ENCODE data around the gene C20orf144.

Gene C20orf144

GRCh38 chr20:33653218-33653899 lies 8.8 kb upstream of the C20orf144 start:
- Mint-ChIP-seq H3K27me3 (no peaks in the 10 kb centered on the region), H3K4me1 (ENCODE audit: low read depth in 2 of 2) (peaks cover 6 to 7% of the 10 kb centered on the region in 2 donors), H3K4me3 (no peak overlapping the region), H3K27ac (peak overlapping the region in 1 of 2 donors; percentile 44), H3K36me3 (ENCODE audit: insufficient read depth) (no peaks in the 10 kb centered on the region), H3K9me3 (no peaks in the 10 kb centered on the region)
- DNase-seq, result peak; percentile 21 to 51 (median 33)
- ATAC-seq (replicated peaks), result peak; percentile 74

DNA sequence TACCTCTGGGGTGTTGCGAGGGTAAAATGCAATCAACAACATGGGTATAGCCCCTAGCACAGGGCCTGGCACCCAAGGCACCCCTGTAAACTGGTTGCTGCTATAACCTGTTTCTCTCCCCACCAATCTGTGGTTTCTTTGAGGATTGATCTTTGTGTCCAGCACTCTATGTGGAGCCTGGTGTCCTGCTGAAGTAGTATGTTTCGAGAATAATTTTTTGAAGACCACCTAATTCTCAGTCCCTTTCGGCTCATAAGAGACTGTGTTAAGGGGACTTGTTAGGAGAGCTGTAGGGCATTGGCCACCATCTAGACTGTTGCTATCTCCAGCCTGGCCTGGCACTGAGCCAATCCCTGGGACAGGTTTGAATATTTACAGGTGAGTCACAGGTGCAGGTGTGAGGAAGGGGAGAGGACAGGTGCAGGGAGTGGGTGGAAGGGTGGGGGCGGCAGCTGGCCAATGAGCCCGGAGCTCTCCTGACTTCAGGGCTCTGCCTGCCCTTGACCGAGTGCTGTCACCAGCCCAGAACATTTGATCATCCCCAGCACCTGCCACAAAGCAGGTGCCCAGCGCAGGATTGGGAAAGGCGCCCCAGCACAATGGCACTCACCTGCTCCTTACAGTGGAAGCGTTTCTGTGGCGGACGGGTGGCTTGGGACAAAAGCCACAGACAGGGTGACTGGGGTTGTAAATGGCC lies 8.1 kb upstream of the C20orf144 start:
- Mint-ChIP-seq H3K9me3 (no peaks in the 10 kb centered on the region), H3K27me3 (no peaks in the 10 kb centered on the region), H3K27ac (no peak overlapping the region), H3K4me3 (no peak overlapping the region), H3K4me1 (ENCODE audit: low read depth in 2 of 2) (peaks cover 6 to 7% of the 10 kb centered on the region in 2 donors), H3K36me3 (ENCODE audit: insufficient read depth) (no peaks in the 10 kb centered on the region)
- no peak for ATAC-seq (replicated peaks)
- DNase-seq, result no peak

GRCh38 chr20:33654680-33655161 lies 7.4 kb upstream of the C20orf144 start:
- Mint-ChIP-seq H3K27ac (no peak overlapping the region), H3K27me3 (no peaks in the 10 kb centered on the region), H3K4me3 (no peak overlapping the region), H3K9me3 (no peaks in the 10 kb centered on the region), H3K36me3 (ENCODE audit: insufficient read depth) (no peaks in the 10 kb centered on the region), H3K4me1 (ENCODE audit: low read depth in 2 of 2) (peaks cover 6 to 7% of the 10 kb centered on the region in 2 donors)
- DNase-seq (no peak), ATAC-seq (replicated peaks) (no peak)

GRCh38 chr20:33655164-33655563 lies 7.0 kb upstream of the C20orf144 start:
- Mint-ChIP-seq H3K27ac (no peak overlapping the region), H3K4me3 (no peak overlapping the region), H3K36me3 (ENCODE audit: insufficient read depth) (no peaks in the 10 kb centered on the region), H3K9me3 (no peaks in the 10 kb centered on the region), H3K4me1 (ENCODE audit: low read depth in 2 of 2) (peaks cover 6 to 7% of the 10 kb centered on the region in 2 donors), H3K27me3 (no peaks in the 10 kb centered on the region)
- DNase-seq (no peak), ATAC-seq (replicated peaks) (no peak)

- no peak overlapping the region for H3K4me3 Mint-ChIP-seq
- no peaks in the 10 kb centered on the region for H3K9me3 Mint-ChIP-seq
- H3K4me1 Mint-ChIP-seq (ENCODE audit: low read depth in 2 of 2), result peaks cover 6 to 7% of the 10 kb centered on the region in 2 donors
- DNase-seq, result no peak
- H3K36me3 Mint-ChIP-seq (ENCODE audit: insufficient read depth), result no peaks in the 10 kb centered on the region
- no peaks in the 10 kb centered on the region for H3K27me3 Mint-ChIP-seq
- no peak overlapping the region for H3K27ac Mint-ChIP-seq
- ATAC-seq (replicated peaks), result no peak
Measured at GRCh38 chr20:33656010-33656782, 5.9 kb upstream of the C20orf144 start.

GRCh38 chr20:33656783-33657703 lies 5.1 kb upstream of the C20orf144 start:
- H3K4me1 Mint-ChIP-seq (ENCODE audit: low read depth in 2 of 2), result peaks cover 6 to 7% of the 10 kb centered on the region in 2 donors
- no peak for DNase-seq
- H3K27ac Mint-ChIP-seq, result no peak overlapping the region
- ATAC-seq (replicated peaks), result no peak
- H3K27me3 Mint-ChIP-seq, result no peaks in the 10 kb centered on the region
- no peaks in the 10 kb centered on the region for H3K36me3 Mint-ChIP-seq (ENCODE audit: insufficient read depth)
- H3K4me3 Mint-ChIP-seq, result no peak overlapping the region
- H3K9me3 Mint-ChIP-seq, result no peaks in the 10 kb centered on the region

- Mint-ChIP-seq H3K9me3 (no peaks in the 10 kb centered on the region), H3K27ac (no peak overlapping the region), H3K4me3 (no peak overlapping the region), H3K27me3 (no peaks in the 10 kb centered on the region), H3K4me1 (ENCODE audit: low read depth in 2 of 2) (peaks cover 7 to 9% of the 10 kb centered on the region in 2 donors), H3K36me3 (ENCODE audit: insufficient read depth) (no peaks in the 10 kb centered on the region)
- ATAC-seq (replicated peaks) (no peak), DNase-seq (no peak)
Measured at GRCh38 chr20:33657704-33658095, 4.4 kb upstream of the C20orf144 start.

GRCh38 chr20:33658510-33658909 lies 3.6 kb upstream of the C20orf144 start:
- Mint-ChIP-seq H3K4me3 (no peak overlapping the region), H3K36me3 (ENCODE audit: insufficient read depth) (no peaks in the 10 kb centered on the region), H3K27ac (no peak overlapping the region), H3K9me3 (no peaks in the 10 kb centered on the region), H3K27me3 (no peaks in the 10 kb centered on the region), H3K4me1 (ENCODE audit: low read depth in 2 of 2) (peaks cover 6 to 7% of the 10 kb centered on the region in 2 donors)
- no peak for ATAC-seq (replicated peaks)
- no peak for DNase-seq

DNA sequence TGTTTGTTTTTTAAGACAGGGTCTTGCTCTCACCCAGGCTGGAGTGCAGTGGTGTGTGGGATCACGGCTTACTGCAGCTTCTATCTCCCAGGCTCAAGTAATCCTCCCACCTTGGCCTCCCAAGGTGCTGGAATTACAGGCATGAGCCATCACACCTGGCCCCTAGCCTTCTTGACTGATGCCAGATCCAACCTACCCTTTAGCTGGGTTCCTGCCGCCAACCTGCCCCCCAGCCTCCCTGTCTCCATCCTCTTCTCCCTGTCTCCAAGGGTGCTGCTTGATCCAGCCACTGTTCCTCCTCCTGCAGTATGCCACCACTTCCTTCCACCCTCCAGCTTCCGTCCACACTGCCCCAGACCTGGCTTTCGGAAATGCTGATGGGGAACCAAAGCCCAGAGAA lies 3.2 kb upstream of the C20orf144 start:
- no peak overlapping the region for H3K27ac Mint-ChIP-seq
- no peaks in the 10 kb centered on the region for H3K9me3 Mint-ChIP-seq
- DNase-seq, result no peak
- no peak overlapping the region for H3K4me3 Mint-ChIP-seq
- no peaks in the 10 kb centered on the region for H3K27me3 Mint-ChIP-seq
- no peaks in the 10 kb centered on the region for H3K36me3 Mint-ChIP-seq (ENCODE audit: insufficient read depth)
- ATAC-seq (replicated peaks), result no peak
- H3K4me1 Mint-ChIP-seq (ENCODE audit: low read depth in 2 of 2), result peaks cover 6% of the 10 kb centered on the region in 2 donors

- DNase-seq, result no peak
- no peak for ATAC-seq (replicated peaks)
Measured at GRCh38 chr20:33659341-33660034, 2.6 kb upstream of the C20orf144 start.

DNA sequence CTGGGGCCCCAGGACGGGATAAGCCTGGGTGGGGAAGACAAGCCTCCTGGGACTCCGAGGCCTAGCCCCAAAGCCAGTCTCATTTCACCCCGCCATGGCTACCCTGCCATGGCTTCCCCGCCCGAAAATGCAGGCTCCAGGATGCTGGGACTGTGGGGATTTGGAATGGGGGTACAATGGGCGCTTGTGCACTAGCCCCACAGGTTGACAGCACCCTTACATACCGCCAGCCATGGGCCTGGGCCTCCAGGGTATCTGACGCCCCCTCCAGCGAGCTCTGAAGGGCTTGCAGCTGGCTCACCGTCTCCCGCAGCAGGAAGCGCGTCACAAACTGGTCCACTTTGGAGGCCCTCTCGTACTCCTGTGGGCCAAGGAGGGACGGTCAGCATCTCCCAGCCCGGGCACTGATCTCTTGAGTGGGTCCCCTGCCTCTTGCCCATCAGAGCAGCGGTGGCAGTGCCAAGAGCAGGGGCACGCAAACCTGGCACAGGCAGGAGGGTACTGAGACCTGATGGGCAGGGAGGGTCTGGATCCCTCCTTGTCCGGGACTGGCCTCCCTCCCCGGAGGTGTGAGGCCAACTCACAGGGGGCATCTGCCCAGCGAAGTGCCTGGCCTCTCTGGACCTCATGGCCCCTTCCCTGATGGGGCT lies 2.0 kb upstream of the C20orf144 start:
- Mint-ChIP-seq H3K4me1 (ENCODE audit: low read depth in 2 of 2) (peaks cover 15 to 17% of the 10 kb centered on the region in 2 donors), H3K27me3 (no peaks in the 10 kb centered on the region), H3K9me3 (no peaks in the 10 kb centered on the region), H3K36me3 (ENCODE audit: insufficient read depth) (no peaks in the 10 kb centered on the region), H3K4me3 (no peak overlapping the region), H3K27ac (no peak overlapping the region)
- ATAC-seq (replicated peaks) (no peak), DNase-seq (no peak)

More at GRCh38 chr20:33659341-33660034, 2.6 kb upstream of the C20orf144 start:
- peaks cover 8 to 10% of the 10 kb centered on the region in 2 donors for H3K4me1 Mint-ChIP-seq (ENCODE audit: low read depth in 2 of 2)
- H3K36me3 Mint-ChIP-seq (ENCODE audit: insufficient read depth), result no peaks in the 10 kb centered on the region
- H3K27me3 Mint-ChIP-seq, result no peaks in the 10 kb centered on the region
- H3K27ac Mint-ChIP-seq, result no peak overlapping the region
- H3K9me3 Mint-ChIP-seq, result no peaks in the 10 kb centered on the region
- H3K4me3 Mint-ChIP-seq, result no peak overlapping the region

DNA sequence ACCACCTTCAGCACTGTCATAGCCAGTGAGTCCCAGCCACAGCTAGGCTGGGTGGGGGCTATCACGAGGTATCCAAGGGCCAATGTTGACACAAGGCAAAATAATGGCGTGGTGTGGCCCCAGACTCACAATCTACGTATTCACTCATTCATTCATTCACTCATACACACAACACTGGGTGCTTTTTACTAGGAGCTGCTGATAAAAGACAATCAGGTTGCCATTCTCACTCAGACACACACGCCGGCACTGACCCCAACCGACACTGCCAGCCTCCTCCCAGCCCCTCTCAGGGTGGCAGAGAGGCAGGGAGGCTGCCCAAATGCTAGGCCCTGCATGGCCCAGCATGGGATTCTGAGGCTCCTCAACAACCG lies 1.5 kb upstream of the C20orf144 start:
- no peaks in the 10 kb centered on the region for H3K9me3 Mint-ChIP-seq
- ATAC-seq (replicated peaks), result no peak
- no peaks in the 10 kb centered on the region for H3K36me3 Mint-ChIP-seq (ENCODE audit: insufficient read depth)

More for the DNA sequence above, 1.5 kb upstream of the C20orf144 start:
- Mint-ChIP-seq H3K4me3 (no peak overlapping the region), H3K27me3 (no peaks in the 10 kb centered on the region), H3K27ac (peak overlapping the region in 1 of 2 donors; percentile 41), H3K4me1 (ENCODE audit: low read depth in 2 of 2) (peaks cover 15 to 21% of the 10 kb centered on the region in 2 donors)
- no peak for DNase-seq
